GM19023 (cell line): Measurements from ENCODE around the gene KLHDC8A.
"Not testable (repeated sequence)": the region's sequence is repeated elsewhere in the genome, so short reads cannot be mapped to it uniquely, and the experiment has no call there.

Experiments used
- ATAC-seq: cut with Tn5 transposase; IDR thresholded peaks from one replicate; pipeline ENCODE4 v1.9.1; 2021; ENCODE audit warnings: mild to moderate bottlenecking, moderate library complexity; ENCODE audit not compliant: unreplicated experiment

KLHDC8A gene, protein sequence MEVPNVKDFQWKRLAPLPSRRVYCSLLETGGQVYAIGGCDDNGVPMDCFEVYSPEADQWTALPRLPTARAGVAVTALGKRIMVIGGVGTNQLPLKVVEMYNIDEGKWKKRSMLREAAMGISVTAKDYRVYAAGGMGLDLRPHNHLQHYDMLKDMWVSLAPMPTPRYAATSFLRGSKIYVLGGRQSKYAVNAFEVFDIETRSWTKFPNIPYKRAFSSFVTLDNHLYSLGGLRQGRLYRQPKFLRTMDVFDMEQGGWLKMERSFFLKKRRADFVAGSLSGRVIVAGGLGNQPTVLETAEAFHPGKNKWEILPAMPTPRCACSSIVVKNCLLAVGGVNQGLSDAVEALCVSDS

GRCh38 chr1:205356440-205357139 is at the start of gene KLHDC8A:
TSS of gene KLHDC8A (minus strand) at chr1:205356922. CDS start at chr1:205343604, 13,318 bp downstream.
- ATAC-seq: no peak

DNA sequence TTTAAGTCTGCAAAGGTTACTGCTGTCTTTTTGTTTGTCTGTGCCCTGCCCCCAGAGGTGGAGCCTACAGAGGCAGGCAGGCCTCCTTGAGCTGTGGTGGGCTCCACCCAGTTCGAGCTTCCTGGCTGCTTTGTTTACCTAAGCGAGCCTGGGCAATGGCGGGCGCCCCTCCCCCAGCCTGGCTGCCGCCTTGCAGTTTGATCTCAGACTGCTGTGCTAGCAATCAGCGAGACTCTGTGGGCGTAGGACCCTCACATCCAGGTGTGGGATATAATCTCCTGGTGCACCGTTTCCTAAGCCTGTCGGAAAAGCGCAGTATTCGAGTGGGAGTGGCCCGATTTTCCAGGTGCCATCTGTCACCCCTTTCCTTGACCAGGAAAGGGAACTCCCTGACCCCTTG is 49.5 kb upstream of the KLHDC8A start:
- not testable (repeated sequence) for ATAC-seq

GRCh38 chr1:205404484-205404883 is 47.8 kb upstream of the KLHDC8A start:
- not testable (repeated sequence) for ATAC-seq

- ATAC-seq: no peak
Measured at GRCh38 chr1:205398586-205398985, 41.9 kb upstream of the KLHDC8A start.

DNA sequence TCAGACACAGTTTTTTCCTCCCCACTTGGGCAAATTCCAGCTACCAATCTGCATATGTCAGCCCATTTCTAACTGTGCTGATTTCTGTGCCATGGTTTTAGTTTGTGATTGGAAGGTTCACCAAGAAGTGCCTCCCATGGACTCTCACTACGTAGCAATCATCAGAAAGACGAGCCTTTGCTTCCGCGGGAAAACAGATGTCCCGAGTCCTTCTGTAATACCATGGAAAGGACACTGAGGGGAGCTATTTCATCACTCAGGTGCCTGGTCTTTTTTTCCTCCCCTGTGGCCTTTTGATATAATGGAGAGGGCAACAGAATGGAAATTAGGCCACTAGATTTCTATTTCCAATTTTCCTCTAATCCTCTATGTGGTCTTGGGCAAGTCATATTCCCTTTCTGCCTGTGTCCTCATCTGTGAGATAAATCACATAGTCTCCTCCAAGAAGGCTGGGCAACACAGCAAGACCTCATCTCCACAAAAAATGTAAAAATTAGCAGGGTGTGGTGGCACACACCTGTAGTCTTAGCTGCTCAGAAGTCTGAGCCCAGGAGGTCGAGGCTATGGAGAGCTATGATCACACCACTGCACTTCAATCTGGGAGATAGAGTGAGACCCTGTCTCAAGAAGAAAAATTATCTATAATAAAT is 40.4 kb upstream of the KLHDC8A start:
- ATAC-seq: no peak

- no peak for ATAC-seq
Measured at GRCh38 chr1:205395616-205396015, 38.9 kb upstream of the KLHDC8A start.

DNA sequence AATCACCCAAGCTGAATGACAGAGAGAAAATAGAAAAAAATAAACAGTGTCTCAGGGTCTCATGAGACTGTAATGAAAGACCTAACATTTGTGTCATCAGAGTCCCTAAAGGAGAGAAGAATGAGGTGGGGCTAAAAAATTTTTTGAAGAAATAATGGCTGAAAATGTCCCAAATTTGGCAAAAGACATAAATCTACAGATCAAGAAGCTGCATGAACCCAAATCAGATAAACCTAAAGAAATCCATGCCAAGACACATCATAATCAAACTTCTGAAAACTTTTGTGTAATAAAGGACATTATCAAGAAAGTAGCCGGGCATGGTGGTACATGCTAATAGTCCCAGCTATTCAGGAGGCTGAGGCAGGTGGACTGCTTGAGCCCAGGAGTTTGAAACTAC is 35.9 kb upstream of the KLHDC8A start:
- ATAC-seq: no peak

GRCh38 chr1:205391386-205391785 is 34.7 kb upstream of the KLHDC8A start:
- ATAC-seq: no peak

- ATAC-seq: no peak
Measured at GRCh38 chr1:205387845-205388244, 31.1 kb upstream of the KLHDC8A start.

GRCh38 chr1:205382990-205383389 is 26.3 kb upstream of the KLHDC8A start:
- ATAC-seq: not testable (repeated sequence)

DNA sequence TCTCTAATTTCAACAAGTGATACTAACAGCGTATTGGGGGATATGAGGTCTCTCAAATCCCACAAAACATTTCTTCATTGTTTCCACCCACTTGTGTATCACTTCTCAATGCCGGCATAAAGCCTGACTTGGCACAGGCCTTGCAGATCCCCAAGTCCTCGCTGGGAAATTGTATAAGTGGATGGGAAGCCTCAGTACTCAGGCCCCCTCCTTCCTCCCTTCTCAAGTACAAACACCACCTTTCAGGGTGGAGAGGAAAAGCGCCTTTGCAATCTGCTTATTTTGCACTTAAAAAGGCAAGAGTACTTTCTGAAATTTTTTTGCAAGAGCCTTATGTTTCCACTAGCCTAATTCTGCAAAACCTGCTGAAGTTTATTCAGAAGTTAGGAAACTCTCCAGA is 25.8 kb upstream of the KLHDC8A start:
- no peak for ATAC-seq

DNA sequence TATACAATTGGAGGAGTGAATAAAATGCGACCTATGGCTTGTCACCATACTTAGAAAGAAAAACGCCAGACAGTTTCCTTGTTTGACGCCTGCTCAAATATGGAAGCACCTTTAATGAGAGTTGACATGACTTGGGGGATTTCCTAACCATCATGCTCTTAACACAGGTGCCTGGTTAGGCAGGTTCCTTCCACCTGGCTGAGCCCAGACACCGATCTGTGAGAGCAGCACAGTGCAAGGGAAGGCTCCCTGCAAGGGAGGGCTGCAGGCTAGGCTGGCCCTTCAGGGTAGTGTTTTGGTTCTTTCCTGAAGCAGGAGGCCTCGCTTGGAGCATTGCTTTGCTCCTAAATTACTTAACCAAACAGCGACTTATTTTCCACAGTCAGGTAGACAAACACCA is 24.6 kb upstream of the KLHDC8A start:
- ATAC-seq: no peak

- ATAC-seq: no peak
Measured at GRCh38 chr1:205380882-205381281, 24.2 kb upstream of the KLHDC8A start.

DNA sequence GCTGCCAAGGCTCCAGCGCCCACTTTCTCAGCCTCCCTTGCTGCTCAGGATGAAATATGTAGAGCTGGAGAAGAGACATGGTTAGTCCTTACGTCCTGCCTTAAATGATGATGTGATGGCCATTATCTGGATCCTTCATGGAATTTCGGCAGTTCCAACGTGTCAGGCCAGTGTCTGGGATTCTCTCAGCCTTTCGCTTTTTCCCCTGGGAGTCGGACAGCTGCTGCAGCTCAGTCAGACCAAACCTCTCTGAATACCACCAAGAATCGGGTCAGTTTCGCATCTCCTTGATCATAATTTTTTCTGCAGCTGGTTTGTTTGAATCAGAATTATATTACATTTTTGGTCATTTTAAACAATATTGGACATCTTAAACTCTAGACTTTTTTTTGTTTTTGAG is 22.3 kb upstream of the KLHDC8A start:
- ATAC-seq: no peak

- no peak for ATAC-seq
Measured at GRCh38 chr1:205377355-205377754, 20.6 kb upstream of the KLHDC8A start.

DNA sequence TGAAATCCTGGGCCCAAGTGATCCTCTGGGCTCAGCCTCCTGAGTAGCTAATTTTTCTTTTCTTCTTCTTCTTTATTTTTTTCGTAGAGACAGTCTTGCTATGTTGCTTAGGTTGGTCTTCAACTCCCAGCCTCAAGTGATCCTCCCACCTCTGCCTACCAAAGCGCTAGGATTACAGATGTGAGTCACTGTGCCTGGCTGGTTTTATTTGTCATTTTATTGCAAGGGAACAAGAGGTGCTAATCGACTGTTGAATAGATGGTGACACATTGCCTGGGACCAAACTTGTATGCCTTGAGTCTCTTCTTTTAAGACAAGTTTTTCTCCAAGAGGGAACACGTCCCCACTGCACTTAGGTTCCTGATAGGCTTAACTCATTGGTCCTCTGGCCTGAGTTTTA is 20.0 kb upstream of the KLHDC8A start:
- ATAC-seq: no peak

DNA sequence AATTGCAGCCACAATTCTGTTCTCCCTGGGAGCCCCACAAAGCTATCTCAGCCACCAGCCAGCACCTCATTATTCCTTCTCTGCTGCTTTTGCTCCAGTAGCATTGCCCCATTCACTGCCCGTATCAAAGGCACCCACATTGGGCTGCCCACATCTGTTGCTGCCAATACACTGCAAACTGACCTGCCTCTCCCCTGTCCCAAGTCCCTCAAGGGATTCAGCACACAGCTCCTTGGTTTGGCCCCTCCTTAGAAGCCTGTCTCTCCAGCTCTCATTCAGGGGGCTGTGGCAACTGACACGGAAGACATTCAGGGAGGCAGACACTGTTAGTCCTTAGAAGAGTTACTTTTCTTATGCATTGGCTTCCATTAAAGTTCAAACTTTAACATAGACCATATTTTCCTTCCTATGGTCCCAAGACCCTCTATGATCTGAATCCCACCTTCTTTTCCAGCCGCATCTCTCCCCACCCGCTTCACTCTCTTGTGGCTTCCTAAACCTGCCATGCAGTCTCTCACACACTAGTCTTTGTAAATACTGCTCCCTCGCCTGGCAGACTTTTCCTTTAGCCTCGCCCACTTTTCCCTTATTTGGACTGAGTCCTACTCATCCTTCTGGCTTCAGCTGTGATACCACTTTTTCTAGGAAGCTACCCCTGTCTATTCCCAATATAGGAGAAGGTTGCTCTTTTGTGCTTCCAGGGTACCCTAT is 19.3 kb upstream of the KLHDC8A start:
- ATAC-seq: no peak

DNA sequence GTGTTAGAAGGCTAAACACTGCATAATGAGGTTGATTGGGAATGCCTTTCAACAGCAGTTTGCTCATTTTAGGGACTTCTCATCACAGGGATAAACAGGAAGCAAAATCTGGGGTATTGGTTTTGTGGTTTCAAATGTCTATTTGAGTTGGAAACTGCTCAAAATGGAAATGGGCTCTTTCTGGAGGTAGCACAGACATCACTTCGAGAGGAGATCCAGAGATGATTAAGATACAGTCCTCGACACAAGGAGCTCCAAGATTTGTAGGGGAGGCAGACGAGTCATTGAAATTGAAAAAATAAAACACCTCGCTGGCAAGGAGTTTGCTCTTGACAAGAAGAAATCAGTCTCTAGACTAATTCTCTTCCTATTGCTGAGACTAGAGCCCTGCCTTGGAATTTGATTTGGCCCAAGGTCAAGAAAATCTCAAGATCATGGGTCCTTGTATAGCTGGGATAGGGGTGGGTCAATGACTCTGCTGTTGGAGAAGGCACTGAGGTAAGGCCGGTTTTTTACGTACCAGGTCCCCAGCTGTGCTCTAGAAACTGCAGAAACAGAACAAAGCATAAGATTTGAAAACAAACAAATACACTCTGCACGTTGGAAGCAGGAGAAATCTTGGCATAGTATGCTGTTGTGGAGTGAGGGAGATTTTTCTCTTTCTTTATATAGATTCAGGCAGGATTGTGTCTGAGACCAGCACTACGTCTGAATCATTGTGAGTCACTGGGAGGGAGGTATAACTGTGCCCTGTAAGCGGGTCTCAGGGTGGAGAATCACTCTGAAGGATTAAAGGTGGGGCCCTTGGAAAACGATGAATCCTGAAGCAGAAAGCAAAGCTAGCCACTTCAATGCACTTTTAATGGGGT is 17.7 kb upstream of the KLHDC8A start:
- ATAC-seq: no peak

DNA sequence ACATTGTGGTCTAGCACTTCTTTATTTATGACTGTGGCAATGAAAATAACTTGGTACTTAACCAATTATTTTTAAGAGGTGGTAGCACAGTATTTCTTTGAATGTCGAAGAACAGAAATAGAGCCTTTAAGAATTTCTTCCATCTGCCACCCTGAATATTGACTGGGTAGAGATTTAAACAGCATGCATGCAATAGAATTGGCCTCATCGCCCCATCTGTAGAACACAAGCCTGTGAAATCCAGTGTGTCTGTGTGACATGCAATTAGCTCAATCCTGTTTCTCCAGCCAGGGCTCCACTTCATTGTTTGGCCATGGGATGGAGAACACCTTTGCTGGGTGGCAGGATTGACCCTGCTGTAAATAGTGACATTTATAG is 17.1 kb upstream of the KLHDC8A start:
- no peak for ATAC-seq

- ATAC-seq: no peak
Measured at GRCh38 chr1:205373022-205373797, 16.5 kb upstream of the KLHDC8A start.
